CD14-positive monocyte (primary cell): ENCODE data around the gene MED12L. TPM values are rescaled to one million over a fixed set of nuclear protein-coding genes. Genes with fewer than 3 reads are reported as not detected.

Experiments
- DNase-seq, 3 donors: peaks; one replicate each; pipeline ENCODE4 v3.0.0-alpha.2; 2011 to 2022
- H2AFZ ChIP-seq: 2 replicates; pipeline ENCODE4 v1.6.0; 2012; ENCODE audit warnings: mild to moderate bottlenecking, low read depth, low read length, inconsistent platforms; ENCODE audit not compliant: insufficient read depth, poor library complexity, severe bottlenecking
- H3K27ac ChIP-seq, 2 donors: 1 replicate in 1 of 2; 2 replicates in 1 of 2; pipeline ENCODE4 v1.5.1; 2012 to 2013; ENCODE audit warnings: low read length in 2 of 2, control low read depth in 1 of 2, inconsistent platforms in 1 of 2, low read depth in 1 of 2, mild to moderate bottlenecking in 1 of 2
- H3K27me3 ChIP-seq, 2 donors: one replicate each; pipeline versions ENCODE4 v1.6.0 to v1.6.1; 2011 to 2013; ENCODE audit warnings: low read length in 2 of 2; ENCODE audit not compliant: control insufficient read depth in 2 of 2, insufficient read depth in 2 of 2
- H3K36me3 ChIP-seq, 2 donors: replicated peaks in 1 of 2; 1 replicate in 1 of 2; 2 replicates in 1 of 2; pipeline versions ENCODE4 v1.5.1 to v1.6.1; 2012 to 2013; ENCODE audit warnings: low read length in 2 of 2, control low read depth in 1 of 2, inconsistent platforms in 1 of 2, mild to moderate bottlenecking in 1 of 2; ENCODE audit not compliant: insufficient read depth in 2 of 2, control insufficient read depth in 1 of 2
- H3K4me1 ChIP-seq, 2 donors: 1 replicate in 1 of 2; 2 replicates in 1 of 2; pipeline versions ENCODE4 v1.5.1 to v1.6.1; 2012 to 2013; ENCODE audit warnings: low read length in 2 of 2, control low read depth in 1 of 2, inconsistent platforms in 1 of 2, mild to moderate bottlenecking in 1 of 2, moderate library complexity in 1 of 2; ENCODE audit not compliant: insufficient read depth in 2 of 2, control insufficient read depth in 1 of 2
- H3K4me2 ChIP-seq: replicated peaks from 2 replicates; pipeline ENCODE3; 2012; ENCODE audit warnings: low read length, moderate library complexity, mild to moderate bottlenecking; ENCODE audit not compliant: poor library complexity, severe bottlenecking; ENCODE audit errors: extremely low read depth
- H3K4me3 ChIP-seq, 3 experiments: fragments of 200-600 bp in 1 of 3; sonication (generic) in 1 of 3; replicated peaks in 1 of 3; 1 replicate in 2 of 3; 2 replicates in 1 of 3; pipeline ENCODE4 v1.5.1; 2011 to 2013; ENCODE audit warnings: low read length in 3 of 3, mild to moderate bottlenecking in 3 of 3, control low read depth in 2 of 3, low read depth in 2 of 3, inconsistent platforms in 1 of 3, moderate library complexity in 1 of 3
- H3K79me2 ChIP-seq: 2 replicates; pipeline ENCODE4 v1.6.0; 2012; ENCODE audit warnings: mild to moderate bottlenecking, control low read depth, inconsistent platforms, low read length, moderate library complexity; ENCODE audit not compliant: insufficient read depth
- H3K9ac ChIP-seq: 2 replicates; pipeline ENCODE4 v1.6.0; 2017; ENCODE audit warnings: low read length, mild to moderate bottlenecking; ENCODE audit not compliant: insufficient read depth, poor library complexity, severe bottlenecking
- H3K9me3 ChIP-seq, 2 donors: replicated peaks in 1 of 2; 1 replicate in 1 of 2; 2 replicates in 1 of 2; pipeline versions ENCODE4 v1.5.1 to v1.6.1; 2012 to 2013; ENCODE audit warnings: low read length in 2 of 2, control low read depth in 1 of 2; ENCODE audit not compliant: control insufficient read depth in 1 of 2, insufficient read depth in 1 of 2
- H4K20me1 ChIP-seq: 2 replicates; pipeline ENCODE4 v1.6.0; 2012; ENCODE audit warnings: mild to moderate bottlenecking, low read length, control low read depth, moderate library complexity; ENCODE audit not compliant: insufficient read depth
- H3K27ac Mint-ChIP-seq, 7 donors: one replicate each; pipeline ENCODE4 v1.8.0; 2020; ENCODE audit warnings: mild to moderate bottlenecking in 7 of 7, mixed read lengths in 7 of 7, moderate library complexity in 6 of 7, inconsistent platforms in 2 of 7
- H3K27me3 Mint-ChIP-seq, 3 donors: one replicate each; pipeline ENCODE4 v1.8.0; 2021 to 2022; ENCODE audit warnings: low read depth in 3 of 3, mild to moderate bottlenecking in 3 of 3, mixed read lengths in 3 of 3, moderate library complexity in 3 of 3, inconsistent platforms in 1 of 3
- H3K36me3 Mint-ChIP-seq, 2 donors: one replicate each; pipeline ENCODE4 v1.8.0; 2020; ENCODE audit warnings: mixed read lengths in 2 of 2, inconsistent platforms in 1 of 2, mild to moderate bottlenecking in 1 of 2
- H3K4me1 Mint-ChIP-seq: one replicate; pipeline ENCODE4 v1.8.0; 2020; ENCODE audit warnings: mild to moderate bottlenecking, mixed read lengths
- H3K4me3 Mint-ChIP-seq, 2 donors: one replicate each; pipeline ENCODE4 v1.8.0; 2020; ENCODE audit warnings: mild to moderate bottlenecking in 2 of 2, mixed read lengths in 2 of 2, moderate library complexity in 1 of 2
- H3K9me3 Mint-ChIP-seq, 7 donors: one replicate each; pipeline ENCODE4 v1.8.0; 2020 to 2022; ENCODE audit warnings: mixed read lengths in 7 of 7, mild to moderate bottlenecking in 6 of 7, moderate library complexity in 6 of 7, inconsistent platforms in 2 of 7
- WGBS: methylation state at CpG from one replicate; pipeline ENCODE4 v1.1.5; 2013; ENCODE audit warnings: missing lambda C conversion rate; ENCODE audit not compliant: insufficient coverage; 5-methylcytosine and 5-hydroxymethylcytosine counted together
- intact Hi-C, 2 donors: fragments of 100-400 bp; cut with micrococcal nuclease; formaldehyde crosslinking; loops; one replicate each; pipeline versions ENCODE4 v1.15.0 to v1.15.1; 2023
- polyA plus RNA-seq, 3 donors: library from polyadenylated mRNA; depleted of rRNA in 1 of 3; unstranded in 2 of 3; stranded (reverse) in 1 of 3; fragments of 300-500 nt in 2 of 3; fragments of >200 nt in 1 of 3; fragmentation: Illumina TruSeq in 2 of 3; gene quantifications; 1 replicate in 2 of 3; 2 replicates in 1 of 3; pipeline ENCODE4 v1.2.3, GENCODE V29; 2012 to 2021
- TF ChIP-seq, protein P1 (sequence below): fragments of 200-600 bp; IDR thresholded peaks from one replicate; pipeline ENCODE4 v1.8.0; 2022; ENCODE audit warnings: antibody characterized with exemption, mild to moderate bottlenecking

The MED12L gene
- polyA plus RNA-seq, 3 donors, result 0.12 to 0.29 TPM; not detected in 1

GRCh38 chr3:151147299-151147698 is 61.8 kb downstream of the MED12L start:
- no peaks in the 10 kb centered on the region for H3K27me3 ChIP-seq
- Mint-ChIP-seq H3K36me3 (no peaks in the 10 kb centered on the region), H3K27ac (peak overlapping the region in 1 of 7 donors; percentile 46), H3K4me3 (no peak overlapping the region), H3K9me3 (no peaks in the 10 kb centered on the region), H3K27me3 (peaks cover 0 to 4% (median 4%) of the 10 kb centered on the region in 3 donors), H3K4me1 (no peaks in the 10 kb centered on the region)
- no peak overlapping the region for H3K4me3 ChIP-seq
- H3K9me3 ChIP-seq, result no peaks in the 10 kb centered on the region
- H4K20me1 ChIP-seq, result no peaks in the 10 kb centered on the region
- H2AFZ ChIP-seq, result no peak overlapping the region
- H3K36me3 ChIP-seq, result no peaks in the 10 kb centered on the region
- H3K4me1 ChIP-seq, result peaks cover 12 to 14% of the 10 kb centered on the region in 2 donors
- no peak overlapping the region for H3K4me2 ChIP-seq
- TF ChIP-seq, protein P1, sequence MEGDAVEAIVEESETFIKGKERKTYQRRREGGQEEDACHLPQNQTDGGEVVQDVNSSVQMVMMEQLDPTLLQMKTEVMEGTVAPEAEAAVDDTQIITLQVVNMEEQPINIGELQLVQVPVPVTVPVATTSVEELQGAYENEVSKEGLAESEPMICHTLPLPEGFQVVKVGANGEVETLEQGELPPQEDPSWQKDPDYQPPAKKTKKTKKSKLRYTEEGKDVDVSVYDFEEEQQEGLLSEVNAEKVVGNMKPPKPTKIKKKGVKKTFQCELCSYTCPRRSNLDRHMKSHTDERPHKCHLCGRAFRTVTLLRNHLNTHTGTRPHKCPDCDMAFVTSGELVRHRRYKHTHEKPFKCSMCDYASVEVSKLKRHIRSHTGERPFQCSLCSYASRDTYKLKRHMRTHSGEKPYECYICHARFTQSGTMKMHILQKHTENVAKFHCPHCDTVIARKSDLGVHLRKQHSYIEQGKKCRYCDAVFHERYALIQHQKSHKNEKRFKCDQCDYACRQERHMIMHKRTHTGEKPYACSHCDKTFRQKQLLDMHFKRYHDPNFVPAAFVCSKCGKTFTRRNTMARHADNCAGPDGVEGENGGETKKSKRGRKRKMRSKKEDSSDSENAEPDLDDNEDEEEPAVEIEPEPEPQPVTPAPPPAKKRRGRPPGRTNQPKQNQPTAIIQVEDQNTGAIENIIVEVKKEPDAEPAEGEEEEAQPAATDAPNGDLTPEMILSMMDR, result no peak
- intact Hi-C loops, result loop anchor here (5.0 to 10.0 kb wide), 4 partner anchors 272 to 422 kb away; no protein-coding TSS in a partner anchor
- H3K27ac ChIP-seq, result no peak overlapping the region
- no peaks in the 10 kb centered on the region for H3K79me2 ChIP-seq
- no peak overlapping the region for H3K9ac ChIP-seq
- no peak for DNase-seq
- WGBS, result no CpG with 5 or more reads among the region's 3 CpGs

DNA sequence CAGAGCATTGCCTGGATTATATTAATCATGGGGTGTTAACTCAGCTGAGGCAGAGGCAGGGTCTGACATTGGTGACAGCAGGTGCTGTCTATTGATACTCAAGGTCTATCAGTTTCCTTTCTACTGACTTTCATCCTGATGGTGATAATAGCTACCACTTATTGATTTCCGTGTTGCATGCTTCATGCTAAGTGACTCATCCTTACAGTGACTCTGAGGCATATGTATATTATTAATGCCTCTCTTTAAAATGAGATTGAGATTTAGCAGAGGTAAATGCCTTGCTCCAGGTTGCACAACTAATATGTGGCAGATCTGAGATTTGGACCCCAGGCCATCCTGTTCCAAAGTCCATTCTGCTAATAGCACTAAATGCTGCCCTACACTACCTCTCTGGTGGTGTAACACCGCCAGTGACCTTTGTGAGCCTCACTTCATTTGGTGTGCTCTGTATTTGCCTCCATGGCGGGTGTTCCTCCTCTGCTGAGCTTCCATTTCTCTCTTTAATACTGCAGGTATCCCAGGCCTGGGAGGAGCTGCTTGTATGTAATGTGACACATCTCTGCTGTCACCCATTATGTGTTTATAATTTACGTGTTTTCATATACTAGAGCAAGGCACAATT is 67.1 kb downstream of the MED12L start:
- 100% methylated on average over 1 of the region's 4 CpGs for WGBS
- intact Hi-C loops, result no loop called here

More for the DNA sequence above, 67.1 kb downstream of the MED12L start:
- Histone ChIP-seq H3K9ac (no peak overlapping the region), H2AFZ (no peak overlapping the region), H3K79me2 (no peaks in the 10 kb centered on the region), H3K27me3 (no peaks in the 10 kb centered on the region), H3K9me3 (no peaks in the 10 kb centered on the region), H4K20me1 (no peaks in the 10 kb centered on the region), H3K4me3 (no peak overlapping the region), H3K4me2 (no peak overlapping the region), H3K36me3 (no peaks in the 10 kb centered on the region), H3K27ac (no peak overlapping the region), H3K4me1 (no peaks in the 10 kb centered on the region)
- TF ChIP-seq, protein P1, result no peak
- no peak overlapping the region for H3K4me3 Mint-ChIP-seq
- no peak for DNase-seq
- no peaks in the 10 kb centered on the region for H3K27me3 Mint-ChIP-seq
- H3K27ac Mint-ChIP-seq, result no peak overlapping the region
- no peaks in the 10 kb centered on the region for H3K9me3 Mint-ChIP-seq
- H3K4me1 Mint-ChIP-seq, result no peaks in the 10 kb centered on the region
- no peaks in the 10 kb centered on the region for H3K36me3 Mint-ChIP-seq
